Spleen (tissue), 7 donors: ENCODE measurements around the gene TAF1B.

ENCODE experiments used
- POLR2AphosphoS5 ChIP-seq, 3 donors: sonication (generic); formaldehyde crosslinking; IDR thresholded peaks; one replicate each; pipeline ENCODE4 v1.5.1; 2017; ENCODE audit warnings: antibody characterized with exemption in 3 of 3
- TF ChIP-seq, protein P1 (sequence below), 11 experiments: fragments of 200-600 bp in 7 of 11; fragments of 450-650 bp in 4 of 11; sonication (generic) in 4 of 11; IDR thresholded peaks in 8 of 11; conservative IDR thresholded peaks in 3 of 11; 1 replicate in 7 of 11; 2 replicates in 4 of 11; pipeline versions ENCODE4 v1.4.0 to v1.8.0; 2016 to 2021; ENCODE audit warnings: antibody characterized with exemption in 11 of 11, inconsistent platforms in 4 of 11, mild to moderate bottlenecking in 1 of 11
- donor health status: DM: no; HTN: no; CAD: no; lungs with moderate emphysema.
- donor health status: DM: no; HTN: no; CAD: no.
- donor health status: DM: no; HTN: no; CAD: no.

DNA sequence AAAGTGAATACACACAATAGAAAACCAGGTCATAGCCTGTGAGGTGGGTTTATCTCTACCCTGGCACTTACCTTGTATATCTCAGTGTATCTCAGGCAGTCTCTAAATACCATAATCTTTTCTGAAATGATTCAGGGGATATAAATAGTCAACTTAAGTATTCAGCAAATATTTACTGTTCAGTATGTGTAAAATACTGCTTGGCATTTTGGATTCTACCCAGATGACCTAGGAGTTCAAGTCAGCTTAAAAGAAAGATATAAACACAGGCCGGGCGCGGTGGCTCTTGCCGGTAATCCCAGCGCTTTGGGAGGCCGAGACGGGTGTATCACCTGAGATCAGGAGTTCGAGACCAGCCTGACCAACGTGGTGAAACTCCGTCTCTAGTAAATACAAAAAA is 132.1 kb downstream of the TAF1B start:
- TF ChIP-seq, protein P1, sequence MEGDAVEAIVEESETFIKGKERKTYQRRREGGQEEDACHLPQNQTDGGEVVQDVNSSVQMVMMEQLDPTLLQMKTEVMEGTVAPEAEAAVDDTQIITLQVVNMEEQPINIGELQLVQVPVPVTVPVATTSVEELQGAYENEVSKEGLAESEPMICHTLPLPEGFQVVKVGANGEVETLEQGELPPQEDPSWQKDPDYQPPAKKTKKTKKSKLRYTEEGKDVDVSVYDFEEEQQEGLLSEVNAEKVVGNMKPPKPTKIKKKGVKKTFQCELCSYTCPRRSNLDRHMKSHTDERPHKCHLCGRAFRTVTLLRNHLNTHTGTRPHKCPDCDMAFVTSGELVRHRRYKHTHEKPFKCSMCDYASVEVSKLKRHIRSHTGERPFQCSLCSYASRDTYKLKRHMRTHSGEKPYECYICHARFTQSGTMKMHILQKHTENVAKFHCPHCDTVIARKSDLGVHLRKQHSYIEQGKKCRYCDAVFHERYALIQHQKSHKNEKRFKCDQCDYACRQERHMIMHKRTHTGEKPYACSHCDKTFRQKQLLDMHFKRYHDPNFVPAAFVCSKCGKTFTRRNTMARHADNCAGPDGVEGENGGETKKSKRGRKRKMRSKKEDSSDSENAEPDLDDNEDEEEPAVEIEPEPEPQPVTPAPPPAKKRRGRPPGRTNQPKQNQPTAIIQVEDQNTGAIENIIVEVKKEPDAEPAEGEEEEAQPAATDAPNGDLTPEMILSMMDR (IDR thresholded peaks at IDR 0.05 in 8 of 11, conservative IDR thresholded peaks at IDR 0.05 in 3 of 11) = no peak
- no peak for TF ChIP-seq POLR2AphosphoS5 (IDR thresholded peaks at IDR 0.05)
